ENCODE measurements around the gene GJC2. TPM values are rescaled to one million over a fixed set of nuclear protein-coding genes. Genes with fewer than 3 reads are reported as not detected.

Gene GJC2
- polyA plus RNA-seq, 2 of the 4 experiments (the other 2 are of a cell fraction): 0.09 to 0.48 TPM

- TF ChIP-seq PBX3 (IDR thresholded peaks at IDR 0.05) (peak; percentile 57; the same call in 1 of the 2 replicates), MYC (IDR thresholded peaks at IDR 0.05; ENCODE audit: borderline replicate concordance, low read length) (peak; percentile 61; the same call in 1 of the 2 replicates), HES2 (IDR thresholded peaks at IDR 0.05) (no peak), HMGXB4 (CRISPR knock-in tag; IDR thresholded peaks at IDR 0.05; ENCODE audit: borderline replicate concordance) (peak; percentile 22; the same call in 1 of the 2 replicates), TFCP2L1 (CRISPR knock-in tag; IDR thresholded peaks at IDR 0.05) (no peak; the same call in 1 of the 2 replicates), FOSL2 (IDR thresholded peaks at IDR 0.05) (no peak), FOSL2 (CRISPR knock-in tag; IDR thresholded peaks at IDR 0.05) (peak; percentile 93), MAX (IDR thresholded peaks at IDR 0.05) (peak; percentile 89), BHLHE40 (IDR thresholded peaks at IDR 0.05; ENCODE audit: low read depth, low read length) (peak; percentile 93), HOXB5 (CRISPR knock-in tag; IDR thresholded peaks at IDR 0.05) (peak; percentile 87)
Observed at GRCh38 chr1:228165372-228166169, 15.8 kb downstream of the GJC2 start, which contains the start of gene IBA57 (continued).

GRCh38 chr1:228166170-228166936, 16.6 kb downstream of the GJC2 start:
- CTCF ChIA-PET: interaction anchor here (0.9 to 7.4 kb wide), 20 partner anchors 8 to 349 kb away, joined by 3 to 89 read pairs (median 4); no protein-coding TSS in a partner anchor
- DNase-seq (ENCODE audit: low read depth in 1 of 2, low spot score in 1 of 2): peak; percentile 74 to 82
- 30% methylated on average over 15 of the region's 26 CpGs for WGBS (ENCODE audit: missing lambda C conversion rate)
- no peak for FAIRE-seq
- Histone ChIP-seq H3K9me3 (no peaks in the 10 kb centered on the region), H3K4me1 (peaks cover 11% of the 10 kb centered on the region; the same call in 2 of the 3 replicates), H3K4me3 (peak overlapping the region; percentile 66), H3K4me2 (peak overlapping the region; percentile 86), H3K27ac (peak overlapping the region; percentile 97 to 100)
- peak; percentile 76 to 85 for ATAC-seq
- TF ChIP-seq ESRRA (IDR thresholded peaks at IDR 0.05; ENCODE audit: borderline replicate concordance, low read length): no peak
- TF ChIP-seq SMC3 (IDR thresholded peaks at IDR 0.05): peak; percentile 50
- no peak for TF ChIP-seq HDAC2 (IDR thresholded peaks at IDR 0.05)
- TF ChIP-seq TP53 (CRISPR knock-in tag; IDR thresholded peaks at IDR 0.05): peak; percentile 8; the same call in 1 of the 2 replicates
- no peak for TF ChIP-seq CHD2 (IDR thresholded peaks at IDR 0.05; ENCODE audit: low read length, partially characterized antibody)
- peak; percentile 66; the same call in 1 of the 2 replicates for TF ChIP-seq TFCP2L1 (CRISPR knock-in tag; IDR thresholded peaks at IDR 0.05)
- no peak for TF ChIP-seq FOSB (CRISPR knock-in tag; IDR thresholded peaks at IDR 0.05)
- peak; percentile 43 for TF ChIP-seq CTCF (IDR thresholded peaks at IDR 0.05)
- POLR2A ChIA-PET: interaction anchor here (0.8 to 3.4 kb wide), 8 partner anchors 23 to 292 kb away, joined by 3 to 19 read pairs (median 6); partner anchors contain the start of genes ARF1 and GUK1

Data from A549 (cell line).